Measurements from ENCODE around the gene PRDM12. TPM values are rescaled to one million over a fixed set of nuclear protein-coding genes. Genes with fewer than 3 reads are reported as not detected.

The PRDM12 gene
- polyA plus RNA-seq, 1 of the 3 experiments (the other 2 are of a cell fraction): 0.08 TPM

- DNase-seq: no peak
- Histone ChIP-seq H3K9me3 (no peaks in the 10 kb centered on the region), H3K27ac (ENCODE audit: low read depth in 2 of 2, low read length in 1 of 2) (no peak overlapping the region), H3K27me3 (ENCODE audit: insufficient read depth) (no peaks in the 10 kb centered on the region), H3K9ac (no peak overlapping the region), H3K4me2 (no peak overlapping the region), H3K4me3 (ENCODE audit: low read depth in 2 of 2, low read length in 1 of 2) (no peak overlapping the region), H4K20me1 (ENCODE audit: insufficient read depth) (peaks cover 14% of the 10 kb centered on the region), H3K4me1 (ENCODE audit: control insufficient read depth in 1 of 2, insufficient read depth in 2 of 2, low read depth in 1 of 2, low read length in 1 of 2) (no peaks in the 10 kb centered on the region), H2AFZ (ENCODE audit: low read depth) (no peak overlapping the region), H3K9me2 (no peaks in the 10 kb centered on the region), H3K79me2 (ENCODE audit: insufficient read depth) (peaks cover 76% of the 10 kb centered on the region), H3F3A (replicated peaks; ENCODE audit: insufficient read depth) (no peaks in the 10 kb centered on the region), H3K36me3 (replicated peaks in 1 of 2; ENCODE audit: control insufficient read depth in 1 of 2, insufficient read depth in 2 of 2, low read length in 1 of 2) (peaks cover 0 to 3% of the 10 kb centered on the region in 2 experiments)
- TF ChIP-seq SMC3 (IDR thresholded peaks at IDR 0.05; ENCODE audit: low read depth, low read length) (no peak), FOXM1 (IDR thresholded peaks at IDR 0.05; ENCODE audit: low read depth) (no peak), FOXJ3 (CRISPR knock-in tag; IDR thresholded peaks at IDR 0.05) (no peak), MEF2A (IDR thresholded peaks at IDR 0.05; ENCODE audit: borderline replicate concordance, low read depth) (no peak), RCOR1 (IDR thresholded peaks at IDR 0.05; ENCODE audit: low read length) (no peak), TCF12 (IDR thresholded peaks at IDR 0.05) (no peak), TAF1 (IDR thresholded peaks at IDR 0.05; ENCODE audit: borderline replicate concordance, low read depth, low read length) (no peak), ZBTB33 (IDR thresholded peaks at IDR 0.05; ENCODE audit: borderline replicate concordance, low read depth) (no peak), GABPA (IDR thresholded peaks at IDR 0.05; ENCODE audit: low read depth) (no peak), MXI1 (IDR thresholded peaks at IDR 0.05; ENCODE audit: low read depth, low read length) (no peak), SIN3A (IDR thresholded peaks at IDR 0.05; ENCODE audit: borderline replicate concordance, low read depth, low read length) (no peak), REST (IDR thresholded peaks at IDR 0.05; ENCODE audit: low read depth, low read length) (no peak), RXRA (IDR thresholded peaks at IDR 0.05; ENCODE audit: borderline replicate concordance, low read depth) (no peak), TEAD4 (IDR thresholded peaks at IDR 0.05; ENCODE audit: borderline replicate concordance, insufficient read depth) (no peak), NRF1 (IDR thresholded peaks at IDR 0.05; ENCODE audit: low read depth, low read length) (no peak)
- ChIA-PET POLR2A (no interaction called here), CTCF (no interaction called here)
- 96% methylated on average over 10 of the region's 10 CpGs for WGBS (ENCODE audit: low lambda C conversion rate)
Observed at GRCh38 chr9:130720762-130721161, 56.4 kb downstream of the PRDM12 start.

All from SK-N-SH (cell line).